Measurements from ENCODE around the gene CCR1.

GRCh38 chr3:46218196-46218709, 10.1 kb upstream of the CCR1 start:
- no peak for TF ChIP-seq TGIF2 (CRISPR knock-in tag; IDR thresholded peaks at IDR 0.05)
- TF ChIP-seq MAX (CRISPR knock-in tag; IDR thresholded peaks at IDR 0.05) = no peak
- no peak for TF ChIP-seq ELK1 (CRISPR knock-in tag; IDR thresholded peaks at IDR 0.05)
- TF ChIP-seq KAT8 (IDR thresholded peaks at IDR 0.05; ENCODE audit: low read depth) = no peak
- no peak for TF ChIP-seq EZH2 (IDR thresholded peaks at IDR 0.05; ENCODE audit: borderline replicate concordance, low read depth, low read length)
- no peak for TF ChIP-seq SMC3 (conservative IDR thresholded peaks at IDR 0.05; ENCODE audit: insufficient read depth, low read depth, low read length)
- TF ChIP-seq FOXO4 (CRISPR knock-in tag; IDR thresholded peaks at IDR 0.05) = no peak
- TF ChIP-seq ETS1 (conservative IDR thresholded peaks at IDR 0.05; ENCODE audit: control insufficient read depth, low read depth, low read length) = no peak
- no peak for TF ChIP-seq TAF7 (tag; IDR thresholded peaks at IDR 0.05)

Data from K562 (cell line).